Measurements from ENCODE around the gene GRID2.

GRCh38 chr4:92264163-92264562 is 39.6 kb upstream of the GRID2 start:
- TF ChIP-seq SIN3A (IDR thresholded peaks at IDR 0.05; ENCODE audit: borderline replicate concordance in 2 of 2, control insufficient read depth in 1 of 2, low read depth in 2 of 2, low read length in 2 of 2) (no peak), POLR2A (conservative IDR thresholded peaks at IDR 0.05) (no peak), SRSF3 (IDR thresholded peaks at IDR 0.05; ENCODE audit: insufficient read depth, low read length) (no peak), KDM1A (IDR thresholded peaks at IDR 0.05) (no peak), ZNF274 (IDR thresholded peaks at IDR 0.05; ENCODE audit: borderline replicate concordance, low read depth, low read length) (no peak), ZNF175 (CRISPR knock-in tag; IDR thresholded peaks at IDR 0.05; ENCODE audit: low read depth) (no peak), SRF (CRISPR knock-in tag; IDR thresholded peaks at IDR 0.05) (no peak)
